Psoas muscle (tissue), 8 donors: Measurements from ENCODE around the gene CLCNKB. TPM values are rescaled to one million over a fixed set of nuclear protein-coding genes. Genes with fewer than 3 reads are reported as not detected.

Source experiments
- ATAC-seq, 4 donors: fragments of 200-7000 bp; cut with Tn5 transposase; one replicate each; pipeline ENCODE4 v1.9.1; 2020; ENCODE audit warnings: moderate library complexity in 3 of 4, mild to moderate bottlenecking in 2 of 4
- DNase-seq, 2 donors: peaks; one replicate each; pipeline ENCODE4 v3.0.0-alpha.2; 2020
- H3K27ac ChIP-seq: fragments of 200-600 bp; one replicate; pipeline ENCODE4 v1.8.0; 2022
- H3K27me3 ChIP-seq, 3 donors: fragments of 200-600 bp in 1 of 3; one replicate each; pipeline versions ENCODE4 v1.6.1 to v1.8.0; 2013 to 2022; ENCODE audit warnings: low read length in 2 of 3, mild to moderate bottlenecking in 2 of 3, moderate library complexity in 1 of 3; ENCODE audit not compliant: insufficient read depth in 3 of 3
- H3K36me3 ChIP-seq, 2 donors: fragments of 200-600 bp in 1 of 2; one replicate each; pipeline versions ENCODE4 v1.6.1 to v1.8.0; 2013 to 2022; ENCODE audit warnings: low read depth in 1 of 2, mild to moderate bottlenecking in 1 of 2, moderate library complexity in 1 of 2; ENCODE audit not compliant: insufficient read depth in 1 of 2
- H3K4me1 ChIP-seq: fragments of 200-600 bp; one replicate; pipeline ENCODE4 v1.8.0; 2022
- H3K4me3 ChIP-seq: fragments of 200-600 bp; one replicate; pipeline ENCODE4 v1.8.0; 2022; ENCODE audit warnings: mild to moderate bottlenecking
- H3K9me3 ChIP-seq: fragments of 200-600 bp; one replicate; pipeline ENCODE4 v1.8.0; 2022
- CTCF ChIP-seq: fragments of 200-600 bp; IDR thresholded peaks from one replicate; pipeline ENCODE4 v1.8.0; 2022; ENCODE audit warnings: antibody characterized with exemption
- WGBS, 3 donors: extraction: QIAGEN DNeasy Blood & Tissue Kit; methylation state at CpG; one replicate each; pipeline versions ENCODE4 v1.1.6 to v1.1.7; 2013; 5-methylcytosine and 5-hydroxymethylcytosine counted together
- intact Hi-C, 2 donors: fragments of 100-400 bp; cut with DNase I; formaldehyde crosslinking; loops; one replicate each; pipeline versions ENCODE4 v1.11.0 to v1.14.2; 2022
- polyA plus RNA-seq, 3 donors: library from polyadenylated mRNA; stranded (reverse); fragments of 200-250 nt; gene quantifications; one replicate each; pipeline ENCODE4 v1.2.3, GENCODE V29; 2013
- total RNA-seq, 4 donors: library from RNA; stranded (reverse); fragmentation: NEBNext Ultra II Directional in 2 of 4; extraction: Animal tissue kit (Norgen Biotek cat#: 25700) in 2 of 4; gene quantifications; one replicate each; pipeline versions ENCODE4 v1.2.1 to v1.2.4, GENCODE V29; 2021 to 2023
- donor health status: healthy with polysubstance abuse.
- donor health status: DM: no; HTN: no; CAD: no; lungs with moderate emphysema.
- donor health status: Bipolar disorder and iron deficiency.
- donor health status: healthy.
- donor health status: DM: yes; HTN: yes; CAD: no.
- donor health status: DM: no; HTN: no; CAD: no.
- donor health status: DM: no; HTN: no; CAD: no.
- donor health status: DM: yes; HTN: yes; CAD: no.

Gene CLCNKB
- total and polyA plus RNA-seq, 7 donors, result 0.05 to 0.31 (median 0.30) TPM; not detected in 4

DNA sequence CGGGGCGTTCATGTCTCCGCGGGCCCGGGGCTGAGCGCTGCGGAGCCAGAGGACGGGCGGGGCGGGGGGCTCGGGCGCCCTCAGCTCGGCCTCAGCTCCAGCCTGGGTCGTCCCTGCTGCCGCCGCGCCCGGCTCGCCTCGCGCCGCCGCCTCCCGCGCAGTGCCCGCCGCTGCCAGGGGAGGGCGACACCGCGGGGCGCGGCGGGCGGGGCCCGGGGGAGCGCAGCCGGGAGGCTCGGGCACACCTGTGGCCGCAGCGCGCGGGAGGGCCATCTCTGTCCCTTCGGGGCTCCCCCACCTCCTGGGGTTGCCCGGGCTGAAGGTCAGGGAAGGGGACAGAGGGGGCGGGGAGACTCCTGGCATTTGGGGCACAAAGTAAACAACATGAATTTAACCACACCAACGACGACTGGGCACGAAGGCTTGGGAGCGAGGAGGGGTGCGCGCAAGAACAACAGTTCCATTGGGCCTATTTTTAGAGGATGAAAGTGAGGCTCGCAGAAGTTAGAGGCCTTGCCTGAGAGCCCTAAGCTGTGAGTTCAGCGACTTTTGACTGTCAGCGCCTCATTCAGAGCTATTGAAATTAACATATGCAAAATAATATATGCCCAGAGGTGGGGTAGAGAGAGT lies 30.0 kb downstream of the CLCNKB start, which contains the start of gene FAM131C:
TSS of gene FAM131C (minus strand) at position 162 of the 630 bp plus-strand sequence. CDS start 209 bp downstream, outside the sequence.
- intact Hi-C loops, result no loop called here
- ATAC-seq, result peak; percentile 25 to 61 (median 51)

DNA sequence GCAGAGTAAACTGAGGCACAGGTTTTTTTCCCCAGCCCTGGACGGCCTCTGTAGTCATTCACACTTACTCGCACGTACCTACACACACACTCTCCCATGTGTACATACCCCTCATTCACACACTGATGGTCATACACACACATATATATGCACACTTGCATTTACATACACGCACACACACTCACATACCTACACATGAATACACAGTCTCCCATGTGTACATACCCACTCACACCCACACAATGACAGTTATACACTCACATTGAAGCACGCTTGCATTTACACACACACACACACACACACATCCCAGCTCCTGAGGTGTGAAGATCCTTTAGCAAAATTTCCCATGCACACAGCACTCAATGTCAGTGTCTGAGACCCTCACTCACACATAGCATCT lies 30.6 kb downstream of the CLCNKB start:
- DNase-seq (no peak), ATAC-seq (no peak)
- Histone ChIP-seq H3K4me3 (no peak overlapping the region), H3K4me1 (no peaks in the 10 kb centered on the region), H3K36me3 (no peaks in the 10 kb centered on the region), H3K27me3 (peaks cover 0 to 18% (median 2%) of the 10 kb centered on the region in 3 donors), H3K27ac (no peak overlapping the region), H3K9me3 (no peaks in the 10 kb centered on the region)
- intact Hi-C loops, result no loop called here
- TF ChIP-seq CTCF, result no peak
- WGBS, 3 donors, result 88 to 95% (median 91%) methylated on average over 5 of the region's 5 CpGs

More for the DNA sequence above, 30.0 kb downstream of the CLCNKB start, which contains the start of gene FAM131C:
- peaks cover 0 to 18% (median 2%) of the 10 kb centered on the region in 3 donors for H3K27me3 ChIP-seq
- no peak for DNase-seq
- peak; percentile 57 for TF ChIP-seq CTCF
- WGBS, 3 donors, result 2 to 9% (median 7%) methylated on average over 11 to 54 of the region's 54 CpGs
- no peak within 1 kb of the TSS for H3K27ac ChIP-seq
- H3K4me1 ChIP-seq, result no peaks in the 10 kb centered on the region
- H3K4me3 ChIP-seq, result peak within 1 kb of the TSS; percentile 52
- H3K9me3 ChIP-seq, result no peaks in the 10 kb centered on the region
- H3K36me3 ChIP-seq, result no peaks in the 10 kb centered on the region

DNA sequence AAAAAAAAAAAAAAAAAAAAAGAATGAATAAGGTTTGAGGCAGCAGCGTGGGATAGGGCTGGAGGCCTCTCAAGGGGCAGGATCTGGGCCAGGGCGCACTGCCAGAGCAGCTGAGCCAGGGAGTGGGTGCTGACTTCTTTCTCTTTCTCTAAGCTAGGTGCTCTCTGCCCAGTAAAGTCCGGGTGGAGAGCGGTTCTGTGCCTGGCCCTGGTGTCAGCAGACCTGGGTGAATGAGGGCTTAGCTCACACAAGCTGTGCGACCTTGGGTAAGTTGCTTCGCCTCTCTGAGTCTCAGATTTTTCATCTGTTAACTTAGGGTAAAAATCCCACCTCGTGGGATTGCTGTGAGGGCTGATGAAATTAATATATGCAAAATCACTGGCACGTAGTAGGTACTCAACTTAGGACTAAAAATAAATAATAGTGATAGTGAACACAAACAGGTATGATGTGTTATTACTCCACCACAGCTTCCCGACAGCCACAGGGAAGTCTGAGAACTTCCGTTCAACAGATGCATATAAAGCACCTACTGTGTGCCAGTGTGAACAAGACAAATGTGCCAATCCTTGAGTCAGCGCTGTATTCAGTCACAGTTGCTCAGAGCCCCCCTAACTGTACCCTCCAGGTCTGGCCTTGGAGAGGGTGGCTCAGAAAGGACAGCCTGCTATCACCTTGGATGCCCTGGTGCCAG lies 31.9 kb downstream of the CLCNKB start:
- H3K4me3 ChIP-seq, result no peak overlapping the region
- ATAC-seq (peak in 1 of 4 donors; percentile 26), DNase-seq (peak in 1 of 2 donors; percentile 59)
- no peaks in the 10 kb centered on the region for H3K4me1 ChIP-seq
- H3K36me3 ChIP-seq, result no peaks in the 10 kb centered on the region
- no peaks in the 10 kb centered on the region for H3K9me3 ChIP-seq
- WGBS, 3 donors, result 59 to 74% (median 62%) methylated on average over 11 of the region's 11 CpGs
- intact Hi-C loops, result loop anchor here in 1 of 2 donors (5.0 kb wide), 1 partner anchor 167 kb away; no protein-coding TSS in a partner anchor
- H3K27ac ChIP-seq, result no peak overlapping the region
- H3K27me3 ChIP-seq, result peaks cover 0 to 18% (median 2%) of the 10 kb centered on the region in 3 donors
- no peak for TF ChIP-seq CTCF

DNA sequence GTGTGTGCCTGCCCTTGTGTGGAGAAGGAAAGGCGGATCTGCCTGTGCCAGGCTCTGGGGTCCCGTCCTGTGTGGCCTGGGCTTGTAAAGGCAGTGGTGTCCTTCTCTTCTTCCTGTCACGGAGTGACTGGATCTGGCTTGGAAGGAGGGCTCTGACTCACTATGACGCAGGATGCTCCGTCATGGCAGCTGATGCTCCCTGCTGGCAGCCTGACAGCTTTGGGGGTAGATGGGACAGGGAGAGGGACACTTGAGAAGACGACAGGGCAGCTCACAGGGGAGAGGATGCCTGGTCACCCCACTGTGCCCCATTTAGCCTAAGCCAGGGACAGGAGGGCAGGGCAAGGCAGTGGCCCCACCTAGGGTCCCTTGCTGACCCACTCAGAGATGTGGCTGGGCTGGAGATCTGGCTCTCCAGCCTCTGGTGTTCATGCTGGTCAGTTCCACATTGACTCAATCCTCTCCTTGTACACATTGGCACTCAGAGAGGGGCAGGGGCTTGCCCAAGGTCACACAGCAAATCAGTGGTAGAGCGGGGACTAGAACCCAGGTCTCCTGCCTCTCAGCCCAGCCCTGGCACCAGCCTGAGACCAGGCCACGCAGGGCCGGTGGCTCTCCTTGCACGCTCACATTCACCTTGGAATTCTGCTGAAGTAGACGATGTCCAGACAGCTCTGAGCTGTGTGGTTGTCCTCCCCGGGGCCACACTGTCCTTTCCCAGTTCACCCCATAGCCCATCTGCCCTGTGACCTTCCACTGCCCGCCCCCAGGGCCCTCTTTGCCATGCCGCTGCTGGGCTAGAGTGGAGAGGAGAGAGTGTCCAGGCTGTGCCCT lies 32.7 kb downstream of the CLCNKB start:
- peak; percentile 67 to 74 for DNase-seq
- no peak overlapping the region for H3K27ac ChIP-seq
- 72 to 79% (median 75%) methylated on average over 14 of the region's 14 CpGs for WGBS, 3 donors

More for the DNA sequence above, 32.7 kb downstream of the CLCNKB start:
- no peak for TF ChIP-seq CTCF
- intact Hi-C loops, result loop anchor here in 1 of 2 donors (5.0 kb wide), 1 partner anchor 166 kb away; no protein-coding TSS in a partner anchor
- no peak overlapping the region for H3K4me3 ChIP-seq
- no peaks in the 10 kb centered on the region for H3K4me1 ChIP-seq
- peak; percentile 45 to 61 (median 60) for ATAC-seq
- H3K36me3 ChIP-seq, result no peaks in the 10 kb centered on the region
- peaks cover 0 to 18% (median 2%) of the 10 kb centered on the region in 3 donors for H3K27me3 ChIP-seq
- H3K9me3 ChIP-seq, result no peaks in the 10 kb centered on the region
